RWPE2 (cell line): ENCODE data around the gene TRAF6.

Experiments
- ATAC-seq: fragments of 200-7000 bp; cut with Tn5 transposase; 3 replicates; pipeline ENCODE4 v1.9.1; 2021; ENCODE audit warnings: low read depth
- DNase-seq: peaks from one replicate; pipeline ENCODE4 v3.0.0-alpha.2; 2020; ENCODE audit warnings: low spot score
- H3K27ac ChIP-seq: fragments of 450-650 bp; 2 replicates; pipeline ENCODE4 v1.5.1; 2017; ENCODE audit warnings: mild to moderate bottlenecking; ENCODE audit not compliant: poor library complexity, severe bottlenecking
- H3K27me3 ChIP-seq: fragments of 250-450 bp; sonication (Bioruptor Pico); 2 replicates; pipeline ENCODE4 v1.5.1; 2021; ENCODE audit warnings: mild to moderate bottlenecking, moderate library complexity; ENCODE audit not compliant: insufficient read depth, poor library complexity, severe bottlenecking
- H3K36me3 ChIP-seq: fragments of 250-450 bp; sonication (Bioruptor Pico); 2 replicates; pipeline ENCODE4 v1.5.1; 2020; ENCODE audit warnings: low read depth, mild to moderate bottlenecking, moderate library complexity
- H3K4me1 ChIP-seq: fragments of 250-450 bp; sonication (Bioruptor Pico); 2 replicates; pipeline ENCODE4 v1.5.1; 2021; ENCODE audit warnings: mild to moderate bottlenecking, moderate library complexity; ENCODE audit not compliant: insufficient read depth, poor library complexity, severe bottlenecking
- H3K4me3 ChIP-seq: fragments of 250-450 bp; sonication (Bioruptor Pico); 2 replicates; pipeline ENCODE4 v1.5.1; 2021; ENCODE audit warnings: mild to moderate bottlenecking, moderate library complexity; ENCODE audit not compliant: severe bottlenecking
- H3K9me3 ChIP-seq: fragments of 250-450 bp; sonication (Bioruptor Pico); 2 replicates; pipeline ENCODE4 v1.5.1; 2021; ENCODE audit warnings: mild to moderate bottlenecking, moderate library complexity; ENCODE audit not compliant: severe bottlenecking
- TF ChIP-seq, protein P1 (sequence below): fragments of 450-650 bp; IDR thresholded peaks from one replicate; pipeline ENCODE4 v1.5.1; 2017; ENCODE audit warnings: mild to moderate bottlenecking, moderate library complexity; ENCODE audit not compliant: poor library complexity, severe bottlenecking

TRAF6 gene

DNA sequence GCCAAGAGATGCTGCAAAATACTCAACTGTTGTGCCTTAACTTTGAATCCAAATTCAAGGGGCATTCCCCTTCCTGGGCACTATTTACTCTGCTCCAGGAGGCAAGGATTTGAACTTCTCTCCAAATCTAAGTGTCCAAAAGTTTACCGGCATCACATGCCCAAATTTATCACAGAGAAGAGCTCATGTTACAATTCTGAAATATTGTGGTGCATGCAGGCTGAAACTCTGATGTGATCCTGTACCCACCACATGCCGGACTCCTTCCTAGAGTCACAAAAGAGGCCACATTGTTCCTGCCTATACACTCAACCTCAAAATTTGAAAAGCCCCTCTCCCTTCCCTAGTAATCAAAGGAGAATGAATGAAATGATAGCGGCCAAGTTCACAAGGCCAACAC, 1.3 kb downstream of the TRAF6 start:
- H3K4me3 ChIP-seq = peak overlapping the region; percentile 88
- no peak overlapping the region for H3K27ac ChIP-seq
- ATAC-seq (no peak), DNase-seq (no peak)
- no peaks in the 10 kb centered on the region for H3K9me3 ChIP-seq
- H3K27me3 ChIP-seq = no peaks in the 10 kb centered on the region
- TF ChIP-seq, protein P1, sequence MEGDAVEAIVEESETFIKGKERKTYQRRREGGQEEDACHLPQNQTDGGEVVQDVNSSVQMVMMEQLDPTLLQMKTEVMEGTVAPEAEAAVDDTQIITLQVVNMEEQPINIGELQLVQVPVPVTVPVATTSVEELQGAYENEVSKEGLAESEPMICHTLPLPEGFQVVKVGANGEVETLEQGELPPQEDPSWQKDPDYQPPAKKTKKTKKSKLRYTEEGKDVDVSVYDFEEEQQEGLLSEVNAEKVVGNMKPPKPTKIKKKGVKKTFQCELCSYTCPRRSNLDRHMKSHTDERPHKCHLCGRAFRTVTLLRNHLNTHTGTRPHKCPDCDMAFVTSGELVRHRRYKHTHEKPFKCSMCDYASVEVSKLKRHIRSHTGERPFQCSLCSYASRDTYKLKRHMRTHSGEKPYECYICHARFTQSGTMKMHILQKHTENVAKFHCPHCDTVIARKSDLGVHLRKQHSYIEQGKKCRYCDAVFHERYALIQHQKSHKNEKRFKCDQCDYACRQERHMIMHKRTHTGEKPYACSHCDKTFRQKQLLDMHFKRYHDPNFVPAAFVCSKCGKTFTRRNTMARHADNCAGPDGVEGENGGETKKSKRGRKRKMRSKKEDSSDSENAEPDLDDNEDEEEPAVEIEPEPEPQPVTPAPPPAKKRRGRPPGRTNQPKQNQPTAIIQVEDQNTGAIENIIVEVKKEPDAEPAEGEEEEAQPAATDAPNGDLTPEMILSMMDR = no peak
- H3K36me3 ChIP-seq = peaks cover 21% of the 10 kb centered on the region
- peaks cover 10% of the 10 kb centered on the region for H3K4me1 ChIP-seq

DNA sequence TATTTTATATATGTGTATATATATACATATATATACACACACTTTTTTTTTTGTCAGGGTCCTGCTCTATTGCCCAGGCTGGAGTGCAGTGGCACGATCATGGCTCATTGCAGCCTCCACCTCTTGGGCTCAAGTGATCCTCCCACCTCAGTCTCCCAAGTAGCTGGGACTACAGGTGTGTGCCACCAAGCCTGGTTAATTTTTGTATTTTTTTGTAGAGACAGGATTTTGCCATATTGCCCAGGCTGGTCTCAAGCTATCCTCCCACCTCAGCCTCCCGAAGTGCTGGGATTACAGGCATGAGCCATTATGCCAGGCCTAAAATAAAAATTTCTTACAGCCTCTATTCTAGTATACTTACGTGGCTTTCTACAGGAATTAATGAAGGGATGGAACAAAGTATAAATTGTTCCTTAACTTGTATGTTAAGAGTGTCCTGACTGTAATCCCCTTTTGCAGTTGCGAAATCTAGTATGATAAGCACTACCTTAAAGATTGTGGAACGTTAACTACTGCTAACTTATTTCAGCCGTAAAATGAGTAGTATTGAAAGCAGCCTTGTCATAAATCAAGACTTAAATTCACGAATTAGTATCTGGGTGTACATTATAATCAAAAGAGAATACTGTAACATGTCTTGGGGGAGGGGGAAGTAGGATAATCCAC, 2.1 kb downstream of the TRAF6 start:
- Histone ChIP-seq H3K9me3 (no peaks in the 10 kb centered on the region), H3K4me3 (peak overlapping the region; percentile 88), H3K27ac (no peak overlapping the region), H3K27me3 (no peaks in the 10 kb centered on the region), H3K4me1 (peaks cover 10% of the 10 kb centered on the region), H3K36me3 (peaks cover 23% of the 10 kb centered on the region)
- ATAC-seq (no peak), DNase-seq (no peak)
- TF ChIP-seq, protein P1 = no peak

DNA sequence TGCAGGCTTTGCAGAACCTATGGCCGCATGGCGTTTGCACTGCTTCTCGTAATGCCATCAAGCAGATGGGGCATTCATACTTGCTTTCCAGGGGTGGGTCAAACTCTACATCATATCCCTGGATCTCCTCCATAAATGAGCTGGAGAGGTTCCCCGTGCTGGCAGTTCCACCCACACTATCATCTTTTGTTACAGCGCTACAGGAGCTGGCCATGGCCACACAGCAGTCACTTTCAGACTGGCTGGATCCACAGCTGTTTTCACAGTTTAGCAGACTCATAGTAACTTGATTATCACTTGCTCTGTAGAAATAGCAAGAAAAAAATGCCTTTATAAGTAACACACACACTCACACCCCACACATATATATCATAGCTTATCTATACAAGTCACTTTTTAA, 8.8 kb downstream of the TRAF6 start:
- TF ChIP-seq, protein P1 = no peak
- peaks cover 69% of the 10 kb centered on the region for H3K36me3 ChIP-seq
- H3K4me1 ChIP-seq = peaks cover 9% of the 10 kb centered on the region
- H3K4me3 ChIP-seq = no peak overlapping the region
- no peaks in the 10 kb centered on the region for H3K27me3 ChIP-seq
- H3K27ac ChIP-seq = peak overlapping the region; percentile 62
- no peaks in the 10 kb centered on the region for H3K9me3 ChIP-seq
- no peak for ATAC-seq
- DNase-seq = no peak

DNA sequence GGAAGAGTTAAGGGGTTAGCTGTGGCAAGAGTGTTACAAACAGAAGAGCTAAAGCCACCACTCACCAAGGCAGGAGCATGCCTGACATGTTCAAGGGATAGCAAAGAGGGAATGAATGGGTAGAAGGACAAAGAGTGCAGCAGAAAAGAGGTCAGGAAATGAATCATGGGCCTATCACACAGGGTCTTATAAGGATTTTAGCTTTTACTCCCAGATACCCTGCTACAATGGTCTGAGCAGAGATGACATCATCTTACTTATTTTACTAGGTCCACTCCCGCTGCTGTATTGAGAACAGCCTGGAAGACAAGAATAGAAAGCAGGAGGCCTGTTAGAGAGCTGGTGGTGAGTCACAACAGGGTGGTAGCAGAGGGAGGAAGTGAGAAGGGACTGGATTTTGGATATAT, 9.8 kb downstream of the TRAF6 start:
- DNase-seq (no peak), ATAC-seq (peak; percentile 99)
- TF ChIP-seq, protein P1 = no peak
- Histone ChIP-seq H3K4me1 (peaks cover 9% of the 10 kb centered on the region), H3K36me3 (peaks cover 77% of the 10 kb centered on the region), H3K27me3 (no peaks in the 10 kb centered on the region), H3K4me3 (no peak overlapping the region), H3K27ac (peak overlapping the region; percentile 62), H3K9me3 (no peaks in the 10 kb centered on the region)

DNA sequence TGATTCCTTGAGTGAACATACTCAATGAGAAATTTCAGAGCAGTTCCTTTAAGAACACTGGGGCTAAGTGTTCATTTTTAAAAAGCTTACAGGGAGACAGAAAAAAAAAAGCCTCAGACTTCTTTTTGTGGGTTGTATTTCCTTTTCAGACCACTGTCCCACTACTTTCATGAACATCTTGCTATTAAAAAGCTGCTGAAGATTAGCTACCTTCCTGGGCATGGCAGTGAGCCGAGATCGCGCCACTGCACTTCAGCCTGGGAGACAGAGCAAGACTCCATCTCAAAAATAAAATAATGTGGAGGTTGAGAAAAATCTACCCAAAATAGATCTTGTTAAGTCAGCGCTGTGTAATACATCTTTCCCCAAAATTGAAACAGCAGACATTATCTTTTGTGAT, 10.8 kb downstream of the TRAF6 start:
- TF ChIP-seq, protein P1 = no peak
- no peaks in the 10 kb centered on the region for H3K9me3 ChIP-seq
- H3K27me3 ChIP-seq = no peaks in the 10 kb centered on the region
- H3K36me3 ChIP-seq = peaks cover 81% of the 10 kb centered on the region
- peaks cover 9% of the 10 kb centered on the region for H3K4me1 ChIP-seq
- DNase-seq = no peak
- H3K27ac ChIP-seq = no peak overlapping the region
- no peak for ATAC-seq
- H3K4me3 ChIP-seq = no peak overlapping the region
